Body of pancreas (tissue), 4 donors: ENCODE data around the gene GNB4. TPM values are rescaled to one million over a fixed set of nuclear protein-coding genes. Genes with fewer than 3 reads are reported as not detected.
A peak's percentile ranks its signal among the peaks of the same experiment; 100 is the strongest.

ENCODE experiments used
- ATAC-seq: fragments of 150-250 bp; one replicate; pipeline ENCODE4 v1.9.1; 2016
- DNase-seq, 4 donors: peaks; one replicate each; pipeline ENCODE4 v3.0.0-alpha.2; 2019
- H3K27ac ChIP-seq, 4 donors: fragments of 200-600 bp; sonication (generic); 1 replicate in 3 of 4; 2 replicates in 1 of 4; pipeline versions ENCODE4 v1.5.1 to v1.6.1; 2016 to 2019; ENCODE audit warnings: mild to moderate bottlenecking in 1 of 4, mixed read lengths in 1 of 4, moderate library complexity in 1 of 4
- H3K27me3 ChIP-seq, 2 donors: fragments of 200-600 bp; sonication (generic); one replicate each; pipeline ENCODE4 v1.6.0; 2016; ENCODE audit warnings: mild to moderate bottlenecking in 1 of 2
- H3K36me3 ChIP-seq, 2 donors: fragments of 200-600 bp; sonication (generic); replicated peaks in 1 of 2; 2 replicates each; pipeline ENCODE4 v1.5.1; 2016; ENCODE audit warnings: low read depth in 2 of 2; ENCODE audit not compliant: insufficient read depth in 1 of 2
- H3K4me1 ChIP-seq: fragments of 200-600 bp; sonication (generic); one replicate; pipeline ENCODE4 v1.6.0; 2016
- H3K4me3 ChIP-seq, 2 donors: fragments of 200-600 bp; sonication (generic); 1 replicate in 1 of 2; 2 replicates in 1 of 2; pipeline ENCODE4 v1.5.1; 2016 to 2019
- H3K9me3 ChIP-seq, 3 donors: fragments of 200-600 bp; sonication (generic); 1 replicate in 2 of 3; 2 replicates in 1 of 3; pipeline ENCODE4 v1.5.1; 2016
- CTCF ChIP-seq, 7 experiments: fragments of 450-650 bp in 4 of 7; fragments of 200-600 bp in 3 of 7; sonication (generic) in 3 of 7; IDR thresholded peaks; one replicate each; pipeline ENCODE4 v1.5.1; 2016 to 2019; ENCODE audit warnings: antibody characterized with exemption in 7 of 7
- POLR2A ChIP-seq, 3 donors: fragments of 450-650 bp; IDR thresholded peaks; one replicate each; pipeline ENCODE4 v1.6.1; 2016; ENCODE audit warnings: antibody characterized with exemption in 3 of 3, mild to moderate bottlenecking in 2 of 3
- WGBS, 2 donors: methylation state at CpG; one replicate each; pipeline ENCODE4 v1.1.5; 2017; 5-methylcytosine and 5-hydroxymethylcytosine counted together
- intact Hi-C: fragments of 100-400 bp; cut with DNase I; formaldehyde crosslinking; loops from one replicate; pipeline ENCODE4 v1.15.1; 2023
- total RNA-seq, 2 donors: library from RNA; depleted of rRNA; stranded (reverse); fragments of >200 nt; gene quantifications; one replicate each; pipeline ENCODE4 v1.1.0, GENCODE V29; 2016

GNB4 gene
- total RNA-seq, 2 donors from 2014 or later, result 7.3 to 20.4 TPM

DNA sequence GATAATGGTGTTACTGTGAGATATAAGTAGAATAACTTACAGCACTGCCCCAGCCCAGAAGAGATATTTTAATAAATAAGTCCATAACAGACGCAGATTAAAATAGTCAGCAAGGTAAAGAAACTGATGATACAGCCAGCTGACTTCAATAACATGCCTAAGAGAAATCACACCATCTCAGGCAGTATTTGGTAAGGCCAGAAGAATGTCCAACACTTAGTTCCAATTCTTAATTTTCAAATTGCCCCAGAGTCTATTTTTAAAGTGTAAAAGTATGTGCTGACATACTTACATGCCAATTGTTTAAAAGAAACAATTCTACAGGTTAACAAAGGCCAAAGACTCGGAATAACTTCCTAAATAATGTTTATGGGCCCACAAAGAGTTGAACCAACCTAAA is 1.6 kb downstream of the GNB4 start:
- ATAC-seq, result no peak
- no peak for TF ChIP-seq POLR2A (IDR thresholded peaks at IDR 0.05)
- TF ChIP-seq CTCF (IDR thresholded peaks at IDR 0.05), result no peak
- Histone ChIP-seq H3K4me3 (no peak overlapping the region), H3K4me1 (peaks cover 15% of the 10 kb centered on the region), H3K27ac (no peak overlapping the region), H3K36me3 (no peaks in the 10 kb centered on the region), H3K9me3 (no peaks in the 10 kb centered on the region), H3K27me3 (no peaks in the 10 kb centered on the region)
- intact Hi-C loops, result no loop called here
- 66 to 88% methylated on average over 2 of the region's 2 CpGs for WGBS, 2 donors
- no peak for DNase-seq

DNA sequence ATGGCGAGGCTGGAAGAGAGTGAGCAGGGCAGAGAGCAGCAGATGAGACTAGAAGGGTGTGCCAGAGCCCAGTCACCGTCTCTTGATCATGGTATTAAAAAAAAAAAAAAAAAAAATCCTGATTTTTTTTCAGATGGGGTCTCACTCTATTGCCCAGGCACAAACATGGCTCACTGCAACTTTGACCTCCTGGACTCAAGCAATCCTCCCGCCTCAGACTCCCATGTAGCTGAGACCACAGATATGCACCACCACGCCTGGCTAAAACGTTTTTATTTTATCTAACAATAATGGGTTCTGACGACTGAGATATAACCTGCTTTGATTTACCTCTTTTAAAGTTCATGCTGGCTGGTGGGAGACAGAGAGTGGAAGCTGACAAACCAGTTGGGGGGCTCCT is 4.0 kb downstream of the GNB4 start:
- no peak overlapping the region for H3K4me3 ChIP-seq
- H3K27ac ChIP-seq, result no peak overlapping the region
- H3K27me3 ChIP-seq, result no peaks in the 10 kb centered on the region
- H3K4me1 ChIP-seq, result peaks cover 13% of the 10 kb centered on the region
- intact Hi-C loops, result no loop called here
- WGBS, 2 donors, result 66 to 70% methylated on average over 6 of the region's 6 CpGs
- no peaks in the 10 kb centered on the region for H3K36me3 ChIP-seq
- no peaks in the 10 kb centered on the region for H3K9me3 ChIP-seq
- TF ChIP-seq POLR2A (IDR thresholded peaks at IDR 0.05) (no peak), CTCF (IDR thresholded peaks at IDR 0.05) (no peak)
- ATAC-seq (no peak), DNase-seq (no peak)

DNA sequence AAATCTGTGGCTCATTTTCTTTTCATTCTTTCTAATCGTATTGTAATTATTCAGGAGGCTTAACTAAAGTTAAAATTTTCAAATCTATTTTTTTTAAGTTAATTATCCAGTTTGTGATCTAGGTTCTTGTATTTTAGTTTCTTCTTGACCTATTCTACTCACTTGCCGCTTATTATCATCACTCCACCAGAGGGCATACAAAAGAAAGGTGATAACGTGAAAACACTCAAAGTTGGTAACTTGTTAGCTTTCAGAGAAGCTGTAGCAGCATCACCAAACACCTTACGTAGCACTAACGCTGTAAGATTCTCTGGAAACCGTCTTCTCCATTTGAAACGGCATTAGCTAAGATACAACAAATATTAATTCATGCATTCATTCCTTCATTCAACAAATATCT is 4.8 kb downstream of the GNB4 start:
- intact Hi-C loops, result no loop called here
- no peaks in the 10 kb centered on the region for H3K36me3 ChIP-seq
- peaks cover 6% of the 10 kb centered on the region for H3K4me1 ChIP-seq
- peak in 4 of 7 experiments; percentile 13 to 32 (median 26) for TF ChIP-seq CTCF (IDR thresholded peaks at IDR 0.05)
- TF ChIP-seq POLR2A (IDR thresholded peaks at IDR 0.05), result no peak
- ATAC-seq (no peak), DNase-seq (no peak)
- no peak overlapping the region for H3K27ac ChIP-seq
- no peak overlapping the region for H3K4me3 ChIP-seq
- no peaks in the 10 kb centered on the region for H3K9me3 ChIP-seq
- 26 to 32% methylated on average over 7 of the region's 7 CpGs for WGBS, 2 donors
- no peaks in the 10 kb centered on the region for H3K27me3 ChIP-seq

DNA sequence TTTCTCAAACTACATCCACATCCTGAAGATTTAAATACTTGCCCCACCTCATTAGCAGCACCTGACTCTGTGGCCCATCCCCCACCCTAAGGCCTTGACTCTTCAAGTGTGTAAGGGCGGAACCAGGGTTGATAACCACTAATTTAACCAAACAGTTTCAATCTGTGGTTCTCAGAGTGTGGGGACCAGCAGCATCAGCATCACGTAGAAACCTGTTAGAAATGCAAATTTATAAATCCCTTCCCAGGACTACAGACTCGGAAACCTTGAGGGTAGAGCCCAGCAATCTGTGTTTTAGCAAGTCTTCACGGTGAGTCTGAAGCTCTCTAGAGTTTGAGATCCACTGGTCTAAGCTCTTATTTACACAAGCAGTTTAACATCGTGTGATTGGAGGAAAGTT is 12.4 kb downstream of the GNB4 start:
- no peaks in the 10 kb centered on the region for H3K4me1 ChIP-seq
- no peaks in the 10 kb centered on the region for H3K36me3 ChIP-seq
- H3K27me3 ChIP-seq, result no peaks in the 10 kb centered on the region
- WGBS, 2 donors, result 48 to 62% methylated on average over 5 of the region's 5 CpGs
- intact Hi-C loops, result no loop called here
- no peak overlapping the region for H3K4me3 ChIP-seq
- no peak for ATAC-seq
- no peaks in the 10 kb centered on the region for H3K9me3 ChIP-seq
- no peak for TF ChIP-seq CTCF (IDR thresholded peaks at IDR 0.05)
- TF ChIP-seq POLR2A (IDR thresholded peaks at IDR 0.05), result no peak
- no peak for DNase-seq
- H3K27ac ChIP-seq, result no peak overlapping the region

- no peaks in the 10 kb centered on the region for H3K27me3 ChIP-seq
- H3K9me3 ChIP-seq, result no peaks in the 10 kb centered on the region
- ATAC-seq (no peak), DNase-seq (no peak)
- H3K4me3 ChIP-seq, result no peak overlapping the region
- intact Hi-C loops, result no loop called here
- WGBS, 2 donors, result 63 to 68% methylated on average over 3 of the region's 3 CpGs
- no peaks in the 10 kb centered on the region for H3K4me1 ChIP-seq
- H3K36me3 ChIP-seq, result no peaks in the 10 kb centered on the region
- H3K27ac ChIP-seq, result peak overlapping the region in 1 of 4 donors; percentile 1
- TF ChIP-seq CTCF (IDR thresholded peaks at IDR 0.05) (no peak), POLR2A (IDR thresholded peaks at IDR 0.05) (no peak)
These were observed 14.8 kb downstream of the GNB4 start for GRCh38 chr3:179436517-179436916.
